Stimulated activated CD4-positive, alpha-beta T cell treated with anti-CD3 and anti-CD28 coated beads, Interleukin-15, amount 100 ng/mL, for 48 hours (primary cell): ENCODE measurements around the gene MRM3.
"Not testable (repeated sequence)": the region's sequence is repeated elsewhere in the genome, so short reads cannot be mapped to it uniquely, and the experiment has no call there.

Source experiments
- DNase-seq, 2 donors: peaks; one replicate each; pipeline ENCODE4 v3.0.0-alpha.2; 2020; ENCODE audit warnings: low read depth in 2 of 2

Gene MRM3

DNA sequence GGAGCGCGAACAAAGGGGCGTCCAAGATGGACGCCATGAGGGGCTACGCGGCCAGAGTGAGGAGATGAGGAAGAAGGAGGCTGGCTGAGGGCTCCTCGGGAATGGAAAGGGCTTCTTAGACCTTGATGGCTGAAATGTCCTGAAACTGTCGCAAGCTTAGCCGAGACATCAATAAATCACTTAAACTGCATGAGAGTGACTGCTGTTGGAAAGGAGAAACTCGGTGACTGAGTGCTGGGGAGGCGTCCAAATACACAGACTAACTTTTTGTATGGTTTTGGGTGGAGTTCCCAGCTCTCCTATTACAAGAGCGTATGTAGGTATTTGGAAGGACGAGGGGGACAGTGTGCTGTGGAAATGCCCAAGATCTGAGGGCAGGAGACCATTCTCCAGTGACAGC, 28.7 kb upstream of the MRM3 start:
- no peak for DNase-seq

DNA sequence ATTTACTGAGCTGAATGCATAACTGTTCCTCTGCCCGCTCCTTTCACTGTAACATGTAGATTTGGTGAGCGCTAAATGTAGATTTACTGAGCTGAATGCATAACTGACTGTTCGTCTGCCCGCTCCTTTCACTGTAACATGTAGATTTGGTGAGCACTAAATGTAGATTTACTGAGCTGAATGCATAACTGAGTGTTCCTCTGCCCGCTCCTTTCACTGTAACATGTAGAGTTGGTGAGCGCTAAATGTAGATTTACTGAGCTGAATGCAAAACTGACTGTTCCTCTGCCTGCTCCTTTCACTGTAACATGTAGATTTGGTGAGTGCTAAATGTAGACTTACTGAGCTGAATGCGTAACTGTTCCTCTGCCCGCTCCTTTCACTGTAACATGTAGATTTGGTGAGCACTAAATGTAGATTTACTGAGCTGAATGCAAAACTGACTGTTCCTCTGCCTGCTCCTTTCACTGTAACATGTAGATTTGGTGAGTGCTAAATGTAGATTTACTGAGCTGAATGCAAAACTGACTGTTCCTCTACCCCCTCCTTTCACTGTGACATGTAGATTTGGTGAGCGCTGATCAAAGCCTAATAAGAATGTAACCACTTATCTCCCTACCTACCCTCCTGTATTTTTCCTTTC, 26.7 kb upstream of the MRM3 start:
- DNase-seq, result not testable (repeated sequence)

DNA sequence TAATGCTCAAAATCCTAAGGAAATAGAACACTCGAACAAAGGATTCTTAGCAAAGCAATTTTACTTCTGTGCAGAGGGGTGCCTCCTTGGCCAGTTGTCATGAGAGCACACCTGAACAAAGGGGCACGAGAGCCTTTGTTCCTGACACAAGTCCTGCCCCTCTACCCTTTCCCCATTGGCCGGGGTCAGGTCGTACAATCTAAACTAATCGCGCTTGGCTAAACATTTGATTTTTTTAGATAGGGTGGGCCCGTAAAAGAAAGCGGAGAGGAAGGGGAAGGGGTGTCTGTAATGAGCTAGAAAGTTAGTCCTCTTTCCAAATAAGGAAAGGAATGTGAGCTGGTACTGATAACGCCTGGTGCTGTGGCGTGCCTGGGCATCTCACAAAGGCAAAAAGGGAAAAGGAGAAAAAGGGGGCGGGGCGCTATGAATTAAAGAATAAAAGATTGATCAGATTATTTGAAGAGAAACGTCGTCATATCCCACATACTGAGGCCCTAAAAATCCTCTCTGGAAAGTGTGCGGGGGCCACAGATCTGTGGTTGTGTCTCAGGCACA, 26.1 kb upstream of the MRM3 start:
- not testable (repeated sequence) for DNase-seq

DNA sequence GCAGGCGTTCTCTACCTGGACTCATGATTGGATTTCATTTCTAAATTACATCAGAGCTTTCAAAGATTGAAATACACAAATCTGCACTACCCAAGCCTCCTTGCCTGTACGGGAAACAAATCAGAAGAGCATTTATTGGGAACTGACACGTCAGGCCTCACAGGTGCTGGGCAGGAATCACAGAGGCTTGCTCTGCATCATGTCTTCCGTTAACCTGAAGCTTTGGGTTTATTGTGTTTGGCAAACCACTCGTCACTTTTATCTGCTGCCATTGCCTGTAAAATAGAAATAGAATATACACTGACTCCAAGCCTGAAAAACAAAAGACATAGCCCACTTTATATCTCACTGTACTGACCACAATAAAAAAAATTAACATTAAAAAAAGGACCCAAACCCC, 22.2 kb upstream of the MRM3 start:
- DNase-seq, result no peak

DNA sequence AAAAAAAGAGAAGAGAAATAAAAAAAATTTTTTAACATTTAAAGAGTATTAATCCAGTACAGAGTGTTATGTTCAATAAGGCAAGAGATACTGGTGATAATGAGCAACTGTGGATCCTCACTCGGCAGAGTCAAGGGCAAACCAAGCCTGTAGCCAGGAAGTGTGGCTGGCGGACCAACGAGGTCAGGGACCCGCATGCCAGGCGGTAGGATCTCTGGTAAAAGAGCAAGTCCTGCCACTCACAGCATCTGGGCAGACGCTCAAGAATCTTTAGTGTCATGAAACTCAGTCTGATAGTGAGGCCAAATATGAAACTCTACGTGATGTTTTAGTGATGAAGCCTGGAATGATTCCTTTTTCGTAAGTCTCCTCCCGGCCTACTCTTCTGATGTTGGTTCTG, 21.8 kb upstream of the MRM3 start:
- no peak for DNase-seq

DNA sequence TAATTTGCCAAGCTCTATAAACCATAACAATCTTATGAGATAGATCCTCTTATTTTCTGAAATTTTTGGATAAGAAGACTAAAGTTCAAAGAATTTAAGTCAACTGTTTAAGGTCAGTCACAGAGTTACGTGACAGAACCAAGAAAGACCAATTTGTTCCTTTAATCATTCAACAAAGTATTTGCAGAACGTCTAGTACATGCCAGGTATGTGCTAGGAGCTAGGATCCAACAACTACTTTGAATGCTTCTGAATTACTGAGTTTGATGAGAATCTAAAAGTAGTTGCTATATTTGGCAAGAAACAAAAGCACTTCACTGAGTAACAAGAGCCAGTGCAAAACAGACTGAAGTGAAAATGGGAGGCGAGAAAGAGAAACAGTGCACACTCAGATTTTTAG, 15.1 kb upstream of the MRM3 start:
- DNase-seq, result no peak

DNA sequence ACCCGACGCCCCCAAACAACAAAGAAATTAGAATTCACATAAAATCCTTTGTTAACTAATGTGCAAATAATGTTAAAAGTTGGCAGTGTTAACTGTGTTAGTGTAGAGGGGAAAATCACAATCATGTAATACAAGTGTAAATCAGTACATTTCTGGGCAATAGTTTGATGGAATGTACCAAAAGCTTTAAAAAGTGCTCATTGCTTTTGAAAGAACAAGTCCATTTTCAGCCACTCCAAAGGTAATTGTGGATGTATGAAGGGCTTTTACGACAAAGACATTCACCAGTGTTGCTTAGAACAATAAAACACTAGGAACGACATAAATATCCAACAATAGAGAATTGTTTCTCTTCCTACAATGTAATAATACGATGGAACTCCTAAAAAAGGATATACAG, 9.1 kb upstream of the MRM3 start:
- DNase-seq, result no peak

DNA sequence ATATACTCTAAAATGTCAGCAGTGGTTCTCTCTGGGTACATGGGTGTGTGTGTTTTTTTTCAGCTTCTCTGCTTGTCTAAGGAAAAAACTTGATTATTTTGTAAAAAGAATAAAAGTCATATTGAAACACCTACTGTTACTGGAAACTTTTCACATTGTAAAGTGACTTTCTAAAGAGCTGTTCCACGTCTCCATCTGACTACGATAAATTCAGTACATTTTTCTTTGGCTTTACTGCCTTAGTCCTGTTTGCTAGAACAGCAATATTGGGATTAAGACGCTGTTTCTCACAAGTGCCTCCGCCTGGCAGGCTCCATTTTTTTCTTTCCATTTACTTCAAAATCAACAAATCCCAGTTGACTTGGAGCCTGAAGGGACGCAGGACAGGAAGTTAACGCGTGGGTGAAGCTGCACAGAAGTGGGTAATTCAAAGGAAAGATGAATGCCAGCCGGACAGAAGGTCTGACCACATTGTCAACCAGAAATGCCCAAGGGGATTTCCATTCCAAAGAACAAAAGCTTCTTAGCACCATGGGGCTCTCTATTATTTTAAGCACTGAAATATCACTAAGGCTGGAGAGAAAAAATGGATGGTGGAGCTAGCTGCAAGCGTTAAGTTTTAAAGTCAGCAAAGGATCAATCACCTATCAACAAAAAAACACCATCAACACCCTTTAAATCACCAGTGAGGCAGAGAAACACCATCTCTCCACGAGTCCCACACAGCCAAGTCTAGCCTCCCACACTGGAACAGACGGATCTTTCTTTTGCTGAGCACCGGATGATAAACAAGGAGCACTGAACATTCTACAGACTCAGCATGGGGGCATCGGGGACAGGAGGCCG, 8.5 kb upstream of the MRM3 start:
- DNase-seq, result no peak

DNA sequence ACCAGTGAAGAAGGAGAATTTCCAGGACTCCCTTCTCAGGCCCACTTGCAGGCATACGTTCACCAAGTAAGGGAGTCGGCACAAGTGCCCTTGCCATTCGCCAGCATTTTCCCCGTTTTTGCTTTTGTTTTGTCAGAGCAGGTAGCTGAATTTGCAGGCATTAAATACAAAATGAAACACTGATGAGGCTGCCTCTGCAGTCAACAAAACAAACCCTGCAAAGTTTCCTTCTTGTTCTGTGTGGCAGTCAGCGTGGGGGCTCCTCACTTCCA, 7.9 kb upstream of the MRM3 start:
- no peak for DNase-seq

DNA sequence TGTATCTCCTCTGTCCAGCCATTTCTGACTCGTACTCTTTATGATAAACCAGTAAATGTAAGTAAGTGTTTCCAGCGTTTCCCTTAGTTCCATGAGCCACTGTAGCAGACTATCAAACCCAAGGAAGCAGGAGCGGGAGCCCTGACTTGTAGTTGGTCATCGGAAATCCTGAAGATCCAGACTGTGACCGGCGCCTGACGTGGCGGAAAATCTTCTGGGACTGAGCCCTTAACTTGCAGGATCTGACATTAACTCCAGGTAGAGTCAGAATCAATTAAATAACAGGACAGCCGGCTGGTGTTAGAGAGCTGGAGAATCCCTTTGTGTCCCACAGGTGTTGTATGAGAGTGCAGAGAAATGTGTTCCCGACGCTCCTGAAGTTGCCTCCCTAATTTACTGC, 4.1 kb upstream of the MRM3 start:
- DNase-seq, result no peak

DNA sequence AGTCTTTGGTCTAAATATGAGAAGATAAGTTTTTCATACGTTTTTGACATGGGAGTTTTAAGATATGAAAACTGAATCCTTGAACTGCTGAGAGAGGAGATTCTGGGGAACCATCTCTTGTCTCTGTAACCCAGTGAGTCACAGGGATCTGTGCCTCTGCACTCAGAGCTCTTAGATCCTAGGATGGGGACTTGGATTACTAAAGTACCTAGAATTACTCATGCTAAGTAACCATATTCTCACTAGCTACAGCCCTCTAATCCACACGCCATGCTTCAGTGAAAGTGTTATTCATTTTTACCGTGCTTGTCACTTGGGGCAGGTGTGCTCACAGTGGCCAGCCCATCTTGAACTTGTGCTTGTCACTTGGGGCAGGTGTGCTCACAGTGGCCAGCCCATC, 2.0 kb downstream of the MRM3 start:
- no peak for DNase-seq

DNA sequence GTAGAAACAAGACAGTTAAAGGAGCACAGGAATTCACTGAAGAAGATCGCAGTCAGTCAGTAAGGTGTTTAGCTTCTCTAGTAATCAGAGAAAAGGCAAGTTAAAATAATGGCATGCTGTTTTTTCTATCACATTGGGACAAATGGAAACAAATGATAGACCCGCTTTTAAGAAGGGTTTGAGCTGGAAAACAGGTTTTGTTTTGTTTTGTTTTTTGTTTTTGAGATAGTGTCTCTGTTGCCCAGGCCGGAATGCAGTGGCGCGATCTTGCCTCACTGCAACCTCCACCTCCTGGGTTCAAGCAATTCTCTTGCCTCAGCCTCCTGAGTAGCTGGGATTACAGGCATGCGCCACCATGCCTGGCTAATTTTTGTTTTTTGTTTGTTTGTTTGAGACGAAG, 3.7 kb downstream of the MRM3 start:
- not testable (repeated sequence) for DNase-seq

DNA sequence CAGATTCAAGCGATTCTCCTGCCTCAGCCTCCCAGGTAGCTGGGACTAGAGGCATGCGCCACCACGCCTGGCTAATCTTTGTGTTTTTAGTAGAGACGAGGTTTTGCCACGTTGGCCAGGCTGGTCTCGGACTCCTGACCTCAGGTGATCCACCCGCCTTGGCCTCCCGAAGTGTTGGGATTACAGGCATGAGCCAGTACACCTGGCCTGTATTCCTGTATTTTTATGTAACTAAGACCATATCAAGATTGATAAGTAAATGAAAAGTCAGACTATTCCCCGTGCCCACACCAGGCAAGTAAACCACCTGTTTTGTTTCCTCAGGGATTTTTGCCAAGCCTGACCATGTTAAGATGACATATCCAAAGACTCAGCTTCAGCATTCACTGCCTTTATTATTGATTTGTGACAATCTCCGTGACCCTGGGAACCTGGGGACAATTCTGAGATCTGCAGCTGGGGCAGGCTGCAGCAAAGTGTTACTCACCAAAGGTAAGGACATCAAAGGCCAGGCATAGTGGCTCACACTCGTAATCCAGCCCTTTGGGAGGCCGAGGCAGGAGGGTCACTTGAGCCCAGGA, 5.6 kb downstream of the MRM3 start:
- no peak for DNase-seq

DNA sequence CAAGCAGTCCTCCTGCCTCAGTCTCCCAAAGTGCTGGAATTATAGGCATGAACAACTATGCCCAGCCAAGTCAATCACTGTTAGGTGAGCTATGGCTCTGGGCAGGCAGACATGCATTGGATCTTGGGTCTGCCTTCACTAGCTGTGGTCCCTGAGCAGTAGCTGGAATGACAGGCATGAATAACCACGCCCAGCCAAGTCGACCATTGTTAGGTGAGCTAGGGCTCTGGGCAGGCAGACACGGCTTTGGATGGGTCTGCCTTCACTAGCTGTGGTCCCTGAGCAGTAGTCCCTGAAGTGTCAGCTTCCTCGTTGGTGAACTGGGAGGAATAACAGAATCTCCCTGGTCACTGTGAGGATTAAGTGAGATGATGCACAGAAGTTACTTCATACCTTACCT, 6.4 kb downstream of the MRM3 start:
- DNase-seq, result no peak

DNA sequence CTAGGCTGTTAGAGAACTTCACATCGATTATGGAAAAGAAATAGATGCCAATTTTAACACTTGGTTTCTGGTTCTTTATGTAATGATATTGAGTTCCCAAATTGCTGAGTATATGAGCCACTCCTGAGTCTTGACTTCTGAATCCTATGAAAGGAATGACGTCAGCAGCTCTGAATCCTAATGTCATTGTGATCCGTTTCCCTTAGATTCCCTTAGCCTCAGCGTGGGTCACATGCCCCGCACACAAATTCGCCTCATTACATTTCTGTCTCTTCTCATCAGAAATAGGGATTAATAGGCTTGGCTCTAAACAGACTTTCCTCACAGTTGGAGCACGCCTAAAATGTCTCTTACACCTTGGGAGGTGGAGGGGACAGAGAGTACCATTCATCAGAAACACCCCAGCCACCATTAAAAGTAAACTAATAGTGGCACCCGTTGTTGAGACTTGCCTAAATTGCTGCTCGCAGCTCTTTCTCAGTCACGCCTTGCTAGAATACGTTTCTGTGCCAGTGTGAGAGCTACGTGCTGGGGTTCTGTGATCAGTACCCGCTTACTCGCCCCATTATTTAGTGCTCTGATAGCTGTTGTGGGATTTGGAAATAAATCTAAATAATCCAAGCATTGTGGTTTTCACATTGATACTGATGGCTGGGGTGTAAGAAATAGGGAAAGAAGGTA, 7.1 kb downstream of the MRM3 start:
- DNase-seq, result no peak

DNA sequence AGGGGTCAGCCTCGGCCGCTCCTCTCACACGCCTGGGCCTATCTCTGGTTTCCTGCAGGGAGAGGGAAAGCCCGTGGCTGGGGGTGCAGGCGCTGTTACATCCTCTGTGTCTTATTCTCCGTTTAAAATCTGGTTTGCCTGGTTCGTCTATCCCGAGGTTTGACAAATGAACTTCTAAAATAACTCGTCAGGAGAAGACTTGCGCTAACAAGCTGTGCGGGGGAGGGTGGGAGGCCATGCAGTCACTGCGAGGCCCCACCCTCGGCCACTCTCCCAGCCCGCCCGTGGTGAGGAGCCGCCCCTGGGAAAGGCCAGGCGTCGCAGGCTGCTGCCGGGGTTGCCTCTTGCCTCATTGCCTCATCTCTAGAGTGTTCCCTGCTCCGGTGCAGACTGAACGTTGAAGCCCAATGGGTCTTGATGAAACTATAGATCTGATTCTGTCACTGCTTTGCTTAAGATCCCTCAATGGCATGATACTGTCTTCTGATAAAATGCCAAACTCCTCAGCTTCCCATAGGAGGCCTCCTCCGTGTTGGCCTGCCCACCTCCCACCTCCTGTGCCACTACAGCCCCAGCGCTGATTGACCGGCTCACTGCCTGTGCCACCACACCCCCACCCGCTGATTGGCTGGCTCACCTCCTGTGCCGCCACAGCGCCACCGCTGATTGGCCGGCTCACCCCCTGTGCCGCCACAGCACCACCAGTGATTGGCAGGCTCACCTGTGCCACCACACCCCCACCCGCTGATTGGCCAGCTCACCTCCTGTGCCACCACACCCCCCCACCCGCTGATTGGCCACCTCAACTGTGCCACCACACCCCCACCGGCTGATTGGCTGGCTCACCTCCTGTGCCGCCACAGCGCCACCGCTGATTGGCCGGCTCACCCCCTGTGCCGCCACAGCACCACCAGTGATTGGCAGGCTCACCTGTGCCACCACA, 8.0 kb downstream of the MRM3 start:
- DNase-seq, result not testable (repeated sequence)

DNA sequence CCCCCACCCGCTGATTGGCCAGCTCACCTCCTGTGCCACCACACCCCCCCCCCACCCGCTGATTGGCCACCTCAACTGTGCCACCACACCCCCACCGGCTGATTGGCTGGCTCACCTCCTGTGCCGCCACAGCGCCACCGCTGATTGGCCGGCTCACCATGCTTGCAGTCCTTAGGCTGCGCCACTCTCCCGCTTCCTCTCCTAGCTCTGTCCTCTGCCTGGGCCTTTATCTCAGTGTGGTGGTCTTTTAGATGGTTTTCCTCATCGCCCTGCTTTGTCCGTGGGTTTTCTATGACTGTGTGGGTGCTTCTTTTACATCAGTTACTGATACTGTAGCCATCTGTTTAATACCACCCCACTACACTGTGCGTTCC, 8.7 kb downstream of the MRM3 start:
- not testable (repeated sequence) for DNase-seq

DNA sequence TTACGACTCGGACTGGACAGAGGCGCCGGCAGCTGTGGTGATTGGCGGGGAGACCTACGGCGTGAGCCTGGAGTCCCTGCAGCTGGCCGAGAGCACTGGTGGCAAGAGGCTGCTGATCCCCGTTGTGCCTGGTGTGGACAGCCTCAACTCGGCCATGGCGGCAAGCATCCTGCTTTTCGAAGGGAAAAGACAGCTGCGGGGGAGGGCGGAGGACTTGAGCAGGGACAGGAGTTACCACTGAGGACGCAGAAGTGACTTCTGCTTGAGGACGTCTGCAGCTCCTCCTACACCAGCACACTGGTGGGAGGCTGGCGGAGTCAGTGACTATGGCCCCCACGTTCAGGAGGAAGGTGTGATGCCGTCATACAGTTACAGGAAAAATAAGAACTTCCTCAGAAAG, 9.7 kb downstream of the MRM3 start:
- DNase-seq, result no peak

DNA sequence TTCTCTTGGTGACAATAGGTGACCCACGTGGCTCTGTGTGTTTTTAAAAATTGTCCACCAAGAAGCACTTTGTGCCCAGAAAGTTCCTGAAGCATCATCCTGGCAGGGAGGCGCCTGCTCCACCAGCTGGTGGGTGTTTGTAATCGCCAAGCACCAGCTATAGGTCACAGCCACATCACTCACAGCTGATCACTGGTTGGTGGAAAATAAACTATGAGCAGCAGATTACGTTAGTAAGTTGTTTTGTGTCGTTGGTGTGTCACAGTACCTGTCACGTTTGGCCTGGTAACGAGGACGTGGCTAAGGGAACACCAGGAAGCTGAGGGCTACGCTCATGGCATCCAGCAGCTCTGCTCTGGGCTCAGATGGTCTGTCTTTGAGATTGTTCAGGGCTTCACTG, 10.1 kb downstream of the MRM3 start:
- DNase-seq, result no peak

DNA sequence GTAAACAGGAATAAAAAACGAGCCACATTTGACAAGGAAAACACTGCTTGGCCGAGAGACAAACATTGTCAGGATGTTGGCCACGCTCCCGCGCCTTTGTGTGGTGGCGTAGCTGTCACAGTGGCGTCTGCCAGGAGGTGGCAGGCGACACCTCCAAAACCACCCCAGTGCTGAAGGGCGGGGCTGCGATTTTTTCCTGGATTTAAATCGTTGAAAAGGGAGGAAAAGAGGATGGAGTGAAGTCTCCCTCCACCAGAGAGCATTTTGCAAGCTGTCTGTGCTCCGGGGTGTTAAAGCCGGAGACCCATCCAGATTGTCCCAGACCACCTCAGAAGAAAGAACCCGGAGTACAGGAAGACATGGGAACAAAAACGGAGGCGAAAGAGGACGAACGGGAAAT, 12.7 kb downstream of the MRM3 start:
- peak in 1 of 2 donors; percentile 31 for DNase-seq

DNA sequence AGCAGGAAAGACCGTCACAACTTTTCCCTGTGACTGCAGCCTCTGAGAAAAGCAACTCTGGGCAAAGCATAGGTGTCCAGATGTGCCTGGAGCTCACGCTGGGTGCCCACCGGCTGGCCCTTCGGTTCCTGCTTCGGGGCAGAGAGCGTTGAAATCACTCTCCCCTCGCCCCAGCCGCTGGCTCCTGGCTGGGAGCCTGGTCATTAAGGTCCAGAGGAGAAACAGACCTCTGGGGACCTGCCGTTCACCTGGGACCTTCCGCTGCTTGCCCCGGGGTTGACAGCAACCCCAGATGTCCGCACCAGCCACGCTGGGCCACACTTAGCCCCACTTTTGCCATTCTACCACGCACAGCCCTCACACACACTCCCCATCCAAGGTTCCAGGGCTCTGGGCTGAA, 13.1 kb downstream of the MRM3 start:
- no peak for DNase-seq
